Measurements from ENCODE around the gene VKORC1L1.
"Not testable (repeated sequence)": the region's sequence is repeated elsewhere in the genome, so short reads cannot be mapped to it uniquely, and the experiment has no call there.

VKORC1L1 gene

GRCh38 chr7:65980478-65981250 lies 107.8 kb downstream of the VKORC1L1 start:
- peak; percentile 35 for DNase-seq

DNA sequence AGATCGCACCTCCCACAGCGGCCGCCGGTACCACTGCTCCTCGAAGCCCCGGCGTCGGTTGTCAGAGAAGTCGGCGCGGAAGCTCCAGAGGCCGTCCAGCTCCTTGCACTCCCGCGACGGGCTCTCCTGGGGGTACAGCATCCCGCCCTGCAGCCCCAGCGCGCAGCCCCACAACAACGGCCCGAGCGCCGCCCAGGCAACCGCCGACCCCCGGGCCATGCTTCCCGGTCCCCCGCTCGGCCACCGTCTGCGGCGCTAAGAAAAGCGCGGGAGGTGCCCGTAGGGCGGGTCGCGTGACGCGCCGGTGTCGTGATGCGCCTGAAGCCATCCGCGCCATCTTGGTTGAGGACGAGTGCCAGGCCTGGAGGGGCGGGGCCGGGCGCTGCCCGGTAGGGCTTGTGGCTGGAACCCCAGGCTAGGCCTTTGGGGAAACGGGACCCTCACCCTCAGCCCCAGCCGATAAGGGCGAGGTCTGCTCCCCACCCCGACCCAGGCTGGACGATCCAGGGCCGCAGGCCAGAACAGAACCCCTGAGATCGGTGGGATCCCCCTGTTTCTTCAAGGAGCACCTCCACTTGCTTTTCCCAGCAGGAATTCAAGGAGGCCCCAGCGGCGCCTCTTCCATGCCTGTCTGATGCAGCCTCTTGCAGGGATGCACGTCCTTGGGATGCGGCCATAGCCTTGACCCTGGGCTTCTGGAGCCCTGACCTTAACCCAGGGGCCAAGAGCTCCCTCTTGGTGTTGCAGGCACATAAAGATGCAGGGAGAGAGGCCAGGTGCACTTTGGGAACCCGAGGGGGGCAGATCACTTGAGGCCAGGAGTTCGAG lies 109.3 kb downstream of the VKORC1L1 start, which contains the start of gene GUSB:
TSS of gene GUSB (minus strand) at position 249 of the 828 bp plus-strand sequence. CDS start at position 219, 30 bp downstream.
- peak; percentile 93 for DNase-seq

DNA sequence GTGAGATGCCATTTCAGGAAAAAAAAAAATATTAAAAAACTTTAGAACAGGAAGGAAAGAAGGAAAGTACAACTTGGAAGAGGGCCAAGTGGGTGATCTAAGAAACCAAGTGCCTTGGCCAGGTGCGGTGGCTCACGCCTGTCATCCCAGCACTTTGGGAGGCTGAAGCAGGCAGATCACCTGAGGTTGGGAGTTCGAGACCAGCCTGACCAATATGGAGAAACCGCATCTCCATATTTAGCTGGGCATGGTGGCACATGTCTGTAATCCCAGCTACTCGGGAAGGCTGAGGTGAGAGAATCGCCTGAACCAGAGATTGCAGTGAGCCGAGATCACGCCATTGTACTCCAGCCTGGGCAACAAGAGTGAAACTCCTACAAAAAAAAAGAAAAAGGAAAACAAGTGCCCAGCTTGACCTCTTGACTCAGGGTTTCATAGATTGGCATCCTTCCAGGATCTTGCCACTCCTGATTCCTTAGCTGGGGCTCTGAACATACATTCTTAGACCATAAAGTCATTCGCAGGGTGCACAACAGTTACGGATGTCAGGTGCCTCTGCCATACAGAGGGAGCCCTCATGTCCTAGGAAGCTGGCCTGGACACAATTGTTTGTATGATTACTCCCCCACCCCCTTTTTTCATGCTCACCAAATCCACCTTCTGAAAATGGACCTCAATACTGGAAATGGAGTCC lies 111.2 kb downstream of the VKORC1L1 start:
- no peak for DNase-seq

DNA sequence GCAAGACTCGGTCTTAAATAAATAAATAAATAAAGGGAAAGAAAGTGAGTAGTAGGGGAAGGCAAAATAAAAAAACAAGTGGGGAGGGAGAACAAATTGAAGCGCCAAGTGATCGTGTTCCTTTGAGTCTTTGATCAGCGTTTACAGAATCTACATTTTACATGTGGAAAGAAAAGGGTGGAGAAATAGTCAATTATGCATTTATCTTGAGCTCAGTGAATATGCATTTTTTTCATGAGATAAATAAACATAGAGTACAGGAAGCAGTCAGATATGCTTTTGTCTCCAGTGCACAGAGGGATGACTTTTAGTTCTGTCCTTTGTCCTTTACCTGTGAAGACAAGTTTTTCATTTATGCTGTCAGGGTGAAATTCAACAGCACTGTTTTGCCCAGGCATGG lies 115.2 kb downstream of the VKORC1L1 start:
- DNase-seq = no peak

DNA sequence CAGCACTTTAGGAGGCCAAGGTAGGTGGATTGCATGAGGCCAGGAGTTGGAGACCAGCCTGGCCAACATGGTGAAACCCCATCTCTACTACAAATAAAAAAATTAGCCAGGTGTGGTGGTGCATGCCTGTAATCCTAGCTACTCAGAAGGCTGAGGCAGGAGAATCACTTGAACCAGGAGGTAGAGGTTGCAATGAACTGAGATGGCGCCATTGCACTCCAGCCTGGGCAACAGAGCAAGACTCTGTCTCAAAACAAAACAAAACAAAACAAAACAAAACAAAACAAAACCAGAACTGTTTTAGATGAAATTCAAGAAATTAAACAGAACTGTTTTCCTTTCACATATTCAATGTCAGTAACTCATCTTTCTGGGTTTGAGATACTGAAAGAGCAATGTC lies 115.6 kb downstream of the VKORC1L1 start:
- not testable (repeated sequence) for DNase-seq

DNA sequence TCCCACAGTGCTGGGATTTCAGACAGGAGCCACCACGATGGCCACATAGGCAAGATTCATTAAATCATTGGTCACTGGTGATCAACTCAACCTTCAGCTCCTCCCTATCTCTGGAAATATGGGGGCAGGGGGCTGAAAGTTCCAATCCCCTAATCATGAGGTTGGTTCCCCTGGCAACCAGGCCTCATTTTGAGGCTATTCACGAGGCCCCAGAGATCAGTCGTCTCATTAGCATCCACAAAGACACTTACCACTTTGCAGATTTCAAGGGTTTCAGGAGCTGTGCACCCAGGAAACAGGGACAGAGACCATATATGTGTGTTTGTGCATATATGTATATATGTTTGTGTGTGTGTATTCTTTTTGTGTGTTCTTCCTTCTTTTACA lies 116.8 kb downstream of the VKORC1L1 start:
- DNase-seq = no peak

DNA sequence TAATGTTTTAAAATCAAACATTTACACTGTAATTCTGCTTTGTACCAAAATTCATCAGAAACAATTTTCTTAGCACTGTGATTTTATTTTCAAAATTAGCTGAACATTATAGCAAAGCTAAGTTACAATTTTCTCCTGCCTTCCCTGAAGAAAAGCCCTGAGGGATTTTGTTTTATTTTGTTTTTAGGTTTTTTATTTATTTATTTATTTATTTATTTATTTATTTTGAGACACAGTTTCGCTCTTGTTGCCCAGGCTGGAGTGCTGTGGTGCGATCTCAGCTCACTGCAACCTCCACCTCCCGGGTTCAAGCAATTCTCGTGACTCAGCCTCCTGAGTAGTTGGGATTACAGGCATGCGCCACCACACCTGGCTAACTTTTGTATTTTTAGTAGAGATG lies 119.0 kb downstream of the VKORC1L1 start:
- not testable (repeated sequence) for DNase-seq

DNA sequence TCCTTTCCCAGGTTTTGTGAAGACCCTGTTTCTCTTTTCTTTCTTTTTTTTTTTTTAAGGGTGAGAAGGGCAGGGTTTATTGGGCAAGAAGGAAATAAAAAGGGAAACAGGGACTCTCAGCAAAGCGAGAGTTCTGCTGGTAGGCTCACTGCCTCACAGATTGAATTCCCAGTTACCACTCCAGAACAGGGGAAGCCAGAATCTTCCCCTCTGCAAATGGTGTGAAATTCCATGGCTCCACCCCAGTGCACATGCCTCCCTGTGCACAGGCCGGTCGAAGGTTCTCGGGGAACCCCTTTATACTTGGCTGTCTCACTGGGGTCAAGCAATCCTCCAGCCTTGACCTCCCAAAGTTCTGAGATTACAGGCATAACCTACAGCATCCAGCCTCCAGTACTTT lies 119.7 kb downstream of the VKORC1L1 start:
- DNase-seq = no peak

GRCh38 chr7:65994984-65995383 lies 122.1 kb downstream of the VKORC1L1 start:
- not testable (repeated sequence) for DNase-seq

GRCh38 chr7:66000823-66001417 lies 128.0 kb downstream of the VKORC1L1 start:
- DNase-seq = not testable (repeated sequence)

GRCh38 chr7:66005115-66005671 lies 132.3 kb downstream of the VKORC1L1 start:
- DNase-seq = not testable (repeated sequence)

DNA sequence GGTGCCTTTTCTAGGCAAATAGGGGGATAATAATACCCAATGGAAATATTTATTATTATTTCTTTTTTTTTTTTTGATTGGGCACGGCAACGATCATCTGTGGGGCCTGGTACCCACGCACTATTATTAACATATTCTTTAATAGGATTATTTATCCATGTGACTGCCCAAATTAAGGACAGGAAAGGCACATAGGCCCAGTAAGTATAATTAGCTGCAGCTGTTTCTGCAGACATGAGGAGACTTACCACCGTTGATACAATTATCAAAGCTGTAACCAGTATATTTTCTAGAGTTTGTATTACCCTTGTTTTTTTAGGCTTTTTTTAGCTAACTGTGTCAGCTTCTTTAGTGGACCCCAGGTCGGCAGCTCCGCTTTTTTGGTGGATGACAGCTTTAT lies 134.4 kb downstream of the VKORC1L1 start:
- no peak for DNase-seq

All from CD4-positive, alpha-beta T cell treated with Interleukin-17A for 4 hours (primary cell).